Activated T-cell treated with anti-CD3 and anti-CD28 coated beads, Interleukin-2, amount 50 U/mL, for 48 hours (primary cell): ENCODE data around the gene LPCAT1.
"Not testable (repeated sequence)": the region's sequence is repeated elsewhere in the genome, so short reads cannot be mapped to it uniquely, and the experiment has no call there.

Experiments used
- DNase-seq, 2 experiments: peaks; one replicate each; pipeline ENCODE4 v3.0.0-alpha.2; 2020

The LPCAT1 gene

GRCh38 chr5:1508659-1509290 is 15.0 kb downstream of the LPCAT1 start:
- DNase-seq = peak in 1 of 2 experiments; percentile 12

- no peak for DNase-seq
Observed at GRCh38 chr5:1507961-1508658, 15.7 kb downstream of the LPCAT1 start.

- DNase-seq = no peak
Observed at GRCh38 chr5:1507457-1507856, 16.3 kb downstream of the LPCAT1 start.

GRCh38 chr5:1507014-1507375 is 16.8 kb downstream of the LPCAT1 start:
- no peak for DNase-seq

GRCh38 chr5:1506242-1507013 is 17.3 kb downstream of the LPCAT1 start:
- DNase-seq = no peak

- DNase-seq = no peak
Observed at GRCh38 chr5:1505506-1506241, 18.1 kb downstream of the LPCAT1 start.

- DNase-seq = not testable (repeated sequence)
Observed at GRCh38 chr5:1505089-1505488, 18.7 kb downstream of the LPCAT1 start.

GRCh38 chr5:1504617-1505016 is 19.1 kb downstream of the LPCAT1 start:
- no peak for DNase-seq

GRCh38 chr5:1504069-1504595 is 19.6 kb downstream of the LPCAT1 start:
- DNase-seq = no peak

GRCh38 chr5:1503241-1504068 is 20.3 kb downstream of the LPCAT1 start:
- DNase-seq = no peak

GRCh38 chr5:1502737-1503120 is 21.0 kb downstream of the LPCAT1 start:
- no peak for DNase-seq

GRCh38 chr5:1502046-1502736 is 21.6 kb downstream of the LPCAT1 start:
- peak in 1 of 2 experiments; percentile 47 for DNase-seq

- DNase-seq = no peak
Observed at GRCh38 chr5:1501372-1502045, 22.3 kb downstream of the LPCAT1 start.

GRCh38 chr5:1500411-1501091 is 23.2 kb downstream of the LPCAT1 start:
- DNase-seq = no peak

GRCh38 chr5:1499851-1500250 is 23.9 kb downstream of the LPCAT1 start:
- DNase-seq = no peak

- DNase-seq = no peak
Observed at GRCh38 chr5:1498623-1499416, 24.9 kb downstream of the LPCAT1 start.

GRCh38 chr5:1497795-1498622 is 25.8 kb downstream of the LPCAT1 start:
- DNase-seq = no peak

GRCh38 chr5:1497242-1497777 is 26.4 kb downstream of the LPCAT1 start:
- no peak for DNase-seq
